Measurements from ENCODE around the gene ZC3H7A. TPM values are rescaled to one million over a fixed set of nuclear protein-coding genes. Genes with fewer than 3 reads are reported as not detected.

Gene ZC3H7A
- total and polyA plus RNA-seq, 2 of the 4 experiments (the other 2 are of a cell fraction), result 22.2 to 53.9 TPM

DNA sequence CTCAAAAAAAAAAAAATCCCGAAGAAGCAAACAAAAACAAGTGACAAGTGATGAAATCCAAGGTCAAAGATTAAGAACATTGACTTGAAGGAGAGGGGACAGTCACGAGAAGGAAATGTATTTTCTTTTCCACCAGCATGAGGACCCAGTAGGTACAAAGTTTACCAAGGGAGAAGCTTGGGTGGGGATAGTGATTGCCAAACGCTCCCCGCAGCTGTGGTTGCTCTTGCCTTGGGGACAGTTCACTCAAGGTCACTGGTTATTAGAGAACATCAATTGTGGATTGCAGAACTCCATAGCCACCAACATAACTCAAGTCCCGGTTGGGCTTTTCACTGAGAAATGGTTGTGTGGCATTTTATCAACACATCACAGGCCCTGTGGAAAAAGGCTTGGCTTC lies 27.3 kb upstream of the ZC3H7A start:
- no peak overlapping the region for H3K4me3 ChIP-seq (ENCODE audit: insufficient read depth, low read depth, low read length)
- no peak overlapping the region for H2BK5ac ChIP-seq (ENCODE audit: low read depth, low read length, poor library complexity, severe bottlenecking)
- no peak overlapping the region for H2AK9ac ChIP-seq (replicated peaks; ENCODE audit: low read depth, low read length, poor library complexity)
- no peak overlapping the region for H2AFZ ChIP-seq (replicated peaks; ENCODE audit: low read length, poor library complexity)
- H4K5ac ChIP-seq (ENCODE audit: low read depth, low read length), result no peak overlapping the region
- H3K4ac ChIP-seq (ENCODE audit: low read depth, low read length), result no peak overlapping the region
- intact Hi-C loops (cut with micrococcal nuclease), result no loop called here
- no peak for TF ChIP-seq POLR2A (IDR thresholded peaks at IDR 0.05; ENCODE audit: low read depth, low read length)
- TF ChIP-seq RCOR1 (IDR thresholded peaks at IDR 0.05; ENCODE audit: insufficient replicate concordance, low read length), result no peak
- TF ChIP-seq, protein P1, sequence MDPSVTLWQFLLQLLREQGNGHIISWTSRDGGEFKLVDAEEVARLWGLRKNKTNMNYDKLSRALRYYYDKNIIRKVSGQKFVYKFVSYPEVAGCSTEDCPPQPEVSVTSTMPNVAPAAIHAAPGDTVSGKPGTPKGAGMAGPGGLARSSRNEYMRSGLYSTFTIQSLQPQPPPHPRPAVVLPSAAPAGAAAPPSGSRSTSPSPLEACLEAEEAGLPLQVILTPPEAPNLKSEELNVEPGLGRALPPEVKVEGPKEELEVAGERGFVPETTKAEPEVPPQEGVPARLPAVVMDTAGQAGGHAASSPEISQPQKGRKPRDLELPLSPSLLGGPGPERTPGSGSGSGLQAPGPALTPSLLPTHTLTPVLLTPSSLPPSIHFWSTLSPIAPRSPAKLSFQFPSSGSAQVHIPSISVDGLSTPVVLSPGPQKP (IDR thresholded peaks at IDR 0.05; ENCODE audit: borderline replicate concordance, low read depth, low read length), result no peak
- no peak for TF ChIP-seq MXI1 (IDR thresholded peaks at IDR 0.05; ENCODE audit: borderline replicate concordance, low read depth, low read length)
- TF ChIP-seq NFE2L2 (IDR thresholded peaks at IDR 0.05; ENCODE audit: low read depth, low read length), result no peak
- TF ChIP-seq CHD1 (IDR thresholded peaks at IDR 0.05; ENCODE audit: low read depth, low read length), result no peak
- no peak for TF ChIP-seq CEBPB (IDR thresholded peaks at IDR 0.05; ENCODE audit: low read depth, low read length)
- TF ChIP-seq RFX5 (IDR thresholded peaks at IDR 0.05; ENCODE audit: low read depth, low read length), result no peak
- TF ChIP-seq RAD21 (IDR thresholded peaks at IDR 0.05; ENCODE audit: low read length), result no peak
- no peak for TF ChIP-seq MAZ (IDR thresholded peaks at IDR 0.05; ENCODE audit: borderline replicate concordance, low read depth, low read length)
- TF ChIP-seq SMC3 (IDR thresholded peaks at IDR 0.05; ENCODE audit: low read depth, low read length), result no peak
- TF ChIP-seq, protein P2, sequence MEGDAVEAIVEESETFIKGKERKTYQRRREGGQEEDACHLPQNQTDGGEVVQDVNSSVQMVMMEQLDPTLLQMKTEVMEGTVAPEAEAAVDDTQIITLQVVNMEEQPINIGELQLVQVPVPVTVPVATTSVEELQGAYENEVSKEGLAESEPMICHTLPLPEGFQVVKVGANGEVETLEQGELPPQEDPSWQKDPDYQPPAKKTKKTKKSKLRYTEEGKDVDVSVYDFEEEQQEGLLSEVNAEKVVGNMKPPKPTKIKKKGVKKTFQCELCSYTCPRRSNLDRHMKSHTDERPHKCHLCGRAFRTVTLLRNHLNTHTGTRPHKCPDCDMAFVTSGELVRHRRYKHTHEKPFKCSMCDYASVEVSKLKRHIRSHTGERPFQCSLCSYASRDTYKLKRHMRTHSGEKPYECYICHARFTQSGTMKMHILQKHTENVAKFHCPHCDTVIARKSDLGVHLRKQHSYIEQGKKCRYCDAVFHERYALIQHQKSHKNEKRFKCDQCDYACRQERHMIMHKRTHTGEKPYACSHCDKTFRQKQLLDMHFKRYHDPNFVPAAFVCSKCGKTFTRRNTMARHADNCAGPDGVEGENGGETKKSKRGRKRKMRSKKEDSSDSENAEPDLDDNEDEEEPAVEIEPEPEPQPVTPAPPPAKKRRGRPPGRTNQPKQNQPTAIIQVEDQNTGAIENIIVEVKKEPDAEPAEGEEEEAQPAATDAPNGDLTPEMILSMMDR (conservative IDR thresholded peaks at IDR 0.05; ENCODE audit: low read depth, low read length), result no peak
- no peaks in the 10 kb centered on the region for H3K4me1 ChIP-seq (ENCODE audit: control insufficient read depth, insufficient read depth, low read length)
- no peak overlapping the region for H3K23ac ChIP-seq (ENCODE audit: low read depth, low read length)
- POLR2A ChIA-PET (ENCODE audit: unreplicated experiment), result no interaction called here
- no peak overlapping the region for H3K4me2 ChIP-seq (ENCODE audit: low read depth, low read length)
- H2BK20ac ChIP-seq (ENCODE audit: low read depth, low read length), result no peak overlapping the region
- no peak overlapping the region for H2BK15ac ChIP-seq (ENCODE audit: low read depth, low read length)
- H3K79me1 ChIP-seq (ENCODE audit: low read depth in 1 of 2, low read length in 2 of 2), result no peaks in the 10 kb centered on the region
- CTCF ChIA-PET, result no interaction called here
- H3K9me3 ChIP-seq (ENCODE audit: control insufficient read depth, insufficient read depth, low read length), result no peaks in the 10 kb centered on the region
- H3K56ac ChIP-seq (ENCODE audit: extremely low read depth, insufficient read depth, low read length), result no peak overlapping the region
- no peak overlapping the region for H4K91ac ChIP-seq (ENCODE audit: insufficient read depth, low read depth, low read length)
- no peaks in the 10 kb centered on the region for H3K36me3 ChIP-seq (ENCODE audit: control insufficient read depth, insufficient read depth, low read length)
- H3K9ac ChIP-seq (ENCODE audit: low read depth, low read length), result no peak overlapping the region
- no peaks in the 10 kb centered on the region for H3K9me1 ChIP-seq (ENCODE audit: insufficient read depth, low read length)
- H3K14ac ChIP-seq (replicated peaks; ENCODE audit: low read depth, low read length), result no peak overlapping the region
- dilution Hi-C loops (cut with HindIII; ENCODE audit: low sequenced_read_pairs, unreplicated experiment), result no loop called here
- H4K8ac ChIP-seq (ENCODE audit: low read depth in 2 of 2, low read length in 2 of 2), result no peak overlapping the region
- in situ Hi-C loops (cut with MboI; ENCODE audit: low sequenced_read_pairs), result loop anchor here (25.0 kb wide), 1 partner anchor 862 kb away; no protein-coding TSS in a partner anchor
- no CpG with 5 or more reads among the region's 5 CpGs for WGBS, 2 experiments (ENCODE audit: extremely low coverage in 2 of 2, insufficient read length in 1 of 2)
- no peak for DNase-seq
- H2BK120ac ChIP-seq (ENCODE audit: low read depth, low read length), result no peak overlapping the region
- H3K27me3 ChIP-seq (ENCODE audit: control insufficient read depth, insufficient read depth, low read length), result no peaks in the 10 kb centered on the region
- no peak for ATAC-seq (ENCODE audit: low read depth)
- BruUV-seq (replicated peaks), result no TSS peak
- H3K27ac ChIP-seq (ENCODE audit: insufficient read depth, low read length), result no peak overlapping the region
- H2AK5ac ChIP-seq (ENCODE audit: low read depth, low read length), result no peak overlapping the region
- H3K18ac ChIP-seq (ENCODE audit: low read depth, low read length), result no peak overlapping the region
- no peaks in the 10 kb centered on the region for H4K20me1 ChIP-seq (ENCODE audit: insufficient read depth, low read length)

Data from IMR-90 (cell line).